Muscle of leg (tissue), 11 donors: Measurements from ENCODE around the gene FAM219A. TPM values are rescaled to one million over a fixed set of nuclear protein-coding genes. Genes with fewer than 3 reads are reported as not detected.
"Not testable (repeated sequence)": the region's sequence is repeated elsewhere in the genome, so short reads cannot be mapped to it uniquely, and the experiment has no call there.

Experiments used
- DNase-seq: peaks from one replicate; pipeline ENCODE4 v3.0.0; 2013
- H3K27ac ChIP-seq: one replicate; pipeline ENCODE4 v1.5.1; 2013; ENCODE audit warnings: mild to moderate bottlenecking, low read length, control low read depth
- H3K27me3 ChIP-seq: one replicate; pipeline ENCODE4 v1.6.1; 2013; ENCODE audit warnings: low read length; ENCODE audit not compliant: control insufficient read depth, insufficient read depth
- H3K36me3 ChIP-seq: one replicate; pipeline ENCODE4 v1.6.1; 2013; ENCODE audit warnings: low read length; ENCODE audit not compliant: control insufficient read depth, insufficient read depth
- H3K4me1 ChIP-seq: one replicate; pipeline ENCODE4 v1.6.1; 2013; ENCODE audit warnings: low read length; ENCODE audit not compliant: control insufficient read depth, insufficient read depth
- H3K4me3 ChIP-seq: one replicate; pipeline ENCODE4 v1.5.1; 2013; ENCODE audit warnings: low read length, control low read depth
- H3K9me3 ChIP-seq: replicated peaks from 2 replicates; pipeline ENCODE4 v1.6.1; 2013; ENCODE audit warnings: low read depth, low read length; ENCODE audit not compliant: control insufficient read depth
- WGBS: methylation state at CpG from one replicate; pipeline ENCODE4 v1.1.5; 2013; ENCODE audit warnings: missing lambda C conversion rate; ENCODE audit not compliant: insufficient coverage; 5-methylcytosine and 5-hydroxymethylcytosine counted together
- polyA plus RNA-seq, 8 donors: library from polyadenylated mRNA; unstranded; fragments of 120-200 nt; gene quantifications; one replicate each; pipeline versions ENCODE4 v1.2.1 to v1.2.3, GENCODE V29; 2013; ENCODE audit warnings: inconsistent platforms in 1 of 8, low replicate concordance in 1 of 8; ENCODE audit not compliant: insufficient read length in 8 of 8, insufficient read depth in 1 of 8
- total RNA-seq: library from RNA; stranded (reverse); fragments of 120-200 nt; gene quantifications from one replicate; pipeline ENCODE4 v1.2.4, GENCODE V29; 2013

FAM219A gene
- total and polyA plus RNA-seq, 9 donors, result 6.0 to 13.3 (median 11.8) TPM

- no peak for DNase-seq
- Histone ChIP-seq H3K9me3 (no peaks in the 10 kb centered on the region), H3K36me3 (no peaks in the 10 kb centered on the region), H3K27me3 (no peaks in the 10 kb centered on the region), H3K4me1 (peaks cover 11% of the 10 kb centered on the region), H3K27ac (peak overlapping the region; percentile 25), H3K4me3 (no peak overlapping the region)
- no CpG with 5 or more reads among the region's 3 CpGs for WGBS
Measured at GRCh38 chr9:34451545-34451944, 6.8 kb downstream of the FAM219A start.

GRCh38 chr9:34451135-34451534 lies 7.2 kb downstream of the FAM219A start:
- Histone ChIP-seq H3K36me3 (no peaks in the 10 kb centered on the region), H3K9me3 (no peaks in the 10 kb centered on the region), H3K4me1 (peaks cover 11% of the 10 kb centered on the region), H3K27me3 (no peaks in the 10 kb centered on the region), H3K27ac (peak overlapping the region; percentile 25), H3K4me3 (no peak overlapping the region)
- WGBS, result 38% methylated on average over 1 of the region's 2 CpGs
- peak; percentile 41 for DNase-seq

DNA sequence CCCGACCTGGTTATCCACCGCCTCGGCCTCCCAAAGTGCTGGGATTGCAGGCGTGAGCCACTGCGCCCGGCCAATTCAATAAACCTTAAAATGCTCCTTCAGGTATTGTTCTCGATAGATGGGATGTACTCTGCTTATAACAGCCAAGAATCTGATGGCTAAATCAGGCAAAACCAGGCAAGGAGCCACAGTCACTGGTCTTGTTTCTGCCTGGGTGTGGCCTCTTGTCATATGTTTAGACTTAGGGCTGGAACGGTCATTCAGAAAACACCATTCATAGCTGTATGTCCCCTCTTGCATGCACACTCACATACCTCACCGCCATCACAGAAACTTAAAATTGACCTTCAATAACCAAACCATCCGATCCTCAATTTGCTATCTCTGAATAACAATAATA lies 7.7 kb downstream of the FAM219A start:
- Histone ChIP-seq H3K27ac (peak overlapping the region; percentile 4), H3K4me1 (peaks cover 11% of the 10 kb centered on the region)
- WGBS, result 86% methylated on average over 10 of the region's 10 CpGs

GRCh38 chr9:34446951-34447350 lies 11.4 kb downstream of the FAM219A start:
- WGBS, result no CpG with 5 or more reads among the region's 1 CpG
- H3K4me1 ChIP-seq, result peaks cover 10% of the 10 kb centered on the region
- H3K27me3 ChIP-seq, result no peaks in the 10 kb centered on the region
- no peaks in the 10 kb centered on the region for H3K36me3 ChIP-seq
- no peak for DNase-seq
- no peaks in the 10 kb centered on the region for H3K9me3 ChIP-seq
- H3K4me3 ChIP-seq, result no peak overlapping the region
- H3K27ac ChIP-seq, result no peak overlapping the region

More for the DNA sequence above, 7.7 kb downstream of the FAM219A start:
- Histone ChIP-seq H3K4me3 (no peak overlapping the region), H3K36me3 (no peaks in the 10 kb centered on the region), H3K27me3 (no peaks in the 10 kb centered on the region), H3K9me3 (no peaks in the 10 kb centered on the region)
- no peak for DNase-seq

- no peaks in the 10 kb centered on the region for H3K36me3 ChIP-seq
- H3K27ac ChIP-seq, result no peak overlapping the region
- no peak for DNase-seq
- H3K4me1 ChIP-seq, result peaks cover 9% of the 10 kb centered on the region
- no peaks in the 10 kb centered on the region for H3K27me3 ChIP-seq
- no peaks in the 10 kb centered on the region for H3K9me3 ChIP-seq
- H3K4me3 ChIP-seq, result no peak overlapping the region
Measured at GRCh38 chr9:34446468-34446891, 11.9 kb downstream of the FAM219A start.

- H3K27me3 ChIP-seq, result no peaks in the 10 kb centered on the region
- no peak overlapping the region for H3K27ac ChIP-seq
- H3K4me3 ChIP-seq, result no peak overlapping the region
- no peak for DNase-seq
- H3K36me3 ChIP-seq, result no peaks in the 10 kb centered on the region
- H3K9me3 ChIP-seq, result no peaks in the 10 kb centered on the region
- peaks cover 11% of the 10 kb centered on the region for H3K4me1 ChIP-seq
Measured at GRCh38 chr9:34443976-34444375, 14.4 kb downstream of the FAM219A start.

GRCh38 chr9:34443533-34443932 lies 14.8 kb downstream of the FAM219A start:
- WGBS, result no CpG with 5 or more reads among the region's 2 CpGs
- H3K4me1 ChIP-seq, result peaks cover 11% of the 10 kb centered on the region

DNA sequence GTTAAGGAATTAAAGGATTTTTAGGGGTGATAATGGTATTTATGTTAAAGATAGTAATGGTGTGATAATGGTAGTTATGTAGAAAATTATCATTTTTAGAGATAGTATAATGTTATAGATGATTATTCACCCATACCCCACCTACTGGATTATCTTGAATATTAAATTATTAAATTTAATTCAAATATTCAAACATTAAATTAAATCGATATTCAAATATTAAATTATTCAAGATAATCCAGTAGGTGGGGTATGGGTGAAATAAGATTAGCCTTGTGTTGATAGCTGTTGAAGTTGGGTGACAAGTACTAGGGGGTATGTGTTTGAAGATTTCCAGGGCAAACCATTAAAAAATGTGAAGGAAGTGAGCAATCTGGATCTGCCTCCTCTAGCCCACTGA lies 15.6 kb downstream of the FAM219A start:
- H3K27me3 ChIP-seq, result no peaks in the 10 kb centered on the region
- H3K9me3 ChIP-seq, result no peaks in the 10 kb centered on the region
- H3K4me1 ChIP-seq, result peaks cover 11% of the 10 kb centered on the region
- H3K27ac ChIP-seq, result no peak overlapping the region
- no CpG with 5 or more reads among the region's 1 CpG for WGBS
- no peak for DNase-seq
- H3K36me3 ChIP-seq, result no peaks in the 10 kb centered on the region
- H3K4me3 ChIP-seq, result no peak overlapping the region

More at GRCh38 chr9:34443533-34443932, 14.8 kb downstream of the FAM219A start:
- Histone ChIP-seq H3K27ac (no peak overlapping the region), H3K27me3 (no peaks in the 10 kb centered on the region), H3K36me3 (no peaks in the 10 kb centered on the region), H3K9me3 (no peaks in the 10 kb centered on the region), H3K4me3 (no peak overlapping the region)
- no peak for DNase-seq

DNA sequence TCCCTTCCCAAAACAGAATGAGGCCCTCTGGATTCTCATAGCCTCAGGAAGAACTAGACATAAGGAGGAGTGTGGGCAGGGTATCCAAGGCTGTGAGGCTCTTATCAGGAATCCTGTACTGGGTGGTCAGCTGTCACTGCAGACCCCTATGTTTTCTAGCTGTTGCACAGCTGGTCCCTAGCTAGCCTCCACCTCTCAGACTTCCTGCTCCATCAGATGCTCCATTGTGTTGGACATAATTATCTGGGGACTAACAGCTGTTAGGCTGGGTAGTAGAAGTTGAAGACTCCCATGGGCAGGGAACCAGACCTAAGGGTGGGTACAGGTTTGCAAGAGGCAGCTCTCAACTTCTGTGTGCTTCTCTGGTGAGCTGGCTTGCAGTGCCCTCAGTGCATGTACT lies 18.4 kb downstream of the FAM219A start:
- H3K27ac ChIP-seq, result no peak overlapping the region
- no peak for DNase-seq

GRCh38 chr9:34438465-34438864 lies 19.9 kb downstream of the FAM219A start:
- H3K27me3 ChIP-seq, DNase-seq, H3K9me3 ChIP-seq, H3K36me3 ChIP-seq, H3K4me1 ChIP-seq, H3K27ac ChIP-seq, H3K4me3 ChIP-seq: not testable (repeated sequence)
- 80% methylated on average over 1 of the region's 4 CpGs for WGBS

More for the DNA sequence above, 18.4 kb downstream of the FAM219A start:
- H3K36me3 ChIP-seq, result no peaks in the 10 kb centered on the region
- H3K9me3 ChIP-seq, result no peaks in the 10 kb centered on the region
- no peaks in the 10 kb centered on the region for H3K27me3 ChIP-seq
- H3K4me3 ChIP-seq, result no peak overlapping the region
- peaks cover 11% of the 10 kb centered on the region for H3K4me1 ChIP-seq

DNA sequence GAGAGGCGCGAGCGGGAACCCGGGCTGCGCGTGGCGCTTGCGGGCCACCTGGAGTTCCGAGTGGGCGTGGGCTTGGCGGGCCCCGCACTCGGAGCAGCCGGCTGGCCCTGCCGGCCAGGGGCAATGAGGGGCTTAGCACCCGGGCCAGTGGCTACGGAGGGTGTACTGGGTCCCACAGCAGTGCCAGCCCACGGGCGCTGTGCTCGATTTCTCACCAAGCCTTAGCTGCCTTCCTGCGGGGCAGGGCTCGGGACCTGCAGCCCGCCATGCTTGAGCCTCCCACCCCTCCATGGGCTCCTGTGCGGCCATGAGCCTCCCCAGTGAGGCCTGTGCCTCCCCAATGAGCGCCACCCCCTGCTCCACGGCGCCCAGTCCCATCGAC lies 20.5 kb downstream of the FAM219A start:
- DNase-seq, H3K27ac ChIP-seq, H3K36me3 ChIP-seq, H3K4me3 ChIP-seq, H3K9me3 ChIP-seq, H3K4me1 ChIP-seq, H3K27me3 ChIP-seq: not testable (repeated sequence)
- 95% methylated on average over 24 of the region's 28 CpGs for WGBS
